Mononuclear cell (primary cell): ENCODE data around the gene MARK1. TPM values are rescaled to one million over a fixed set of nuclear protein-coding genes. Genes with fewer than 3 reads are reported as not detected.
"Not testable (repeated sequence)": the region's sequence is repeated elsewhere in the genome, so short reads cannot be mapped to it uniquely, and the experiment has no call there.

Experiments
- H3K27me3 ChIP-seq: 2 replicates; pipeline ENCODE4 v1.6.0; 2011; ENCODE audit warnings: low read length, control low read depth; ENCODE audit not compliant: insufficient read depth
- H3K4me1 ChIP-seq: 2 replicates; pipeline ENCODE4 v1.5.1; 2011; ENCODE audit warnings: mild to moderate bottlenecking, low read length, control low read depth; ENCODE audit not compliant: insufficient read depth
- H3K4me3 ChIP-seq: 2 replicates; pipeline ENCODE4 v1.5.1; 2011; ENCODE audit warnings: mild to moderate bottlenecking, low read length, moderate library complexity
- H3K9me3 ChIP-seq: 2 replicates; pipeline ENCODE4 v1.5.1; 2011; ENCODE audit warnings: low read depth, mild to moderate bottlenecking, control low read depth, low read length
- total RNA-seq: library from RNA; depleted of rRNA; stranded (reverse); fragments of >200 nt; gene quantifications from one replicate; pipeline ENCODE4 v1.2.3, GENCODE V29; 2012

The MARK1 gene
- total RNA-seq, 1 donor, result under 0.01 TPM

DNA sequence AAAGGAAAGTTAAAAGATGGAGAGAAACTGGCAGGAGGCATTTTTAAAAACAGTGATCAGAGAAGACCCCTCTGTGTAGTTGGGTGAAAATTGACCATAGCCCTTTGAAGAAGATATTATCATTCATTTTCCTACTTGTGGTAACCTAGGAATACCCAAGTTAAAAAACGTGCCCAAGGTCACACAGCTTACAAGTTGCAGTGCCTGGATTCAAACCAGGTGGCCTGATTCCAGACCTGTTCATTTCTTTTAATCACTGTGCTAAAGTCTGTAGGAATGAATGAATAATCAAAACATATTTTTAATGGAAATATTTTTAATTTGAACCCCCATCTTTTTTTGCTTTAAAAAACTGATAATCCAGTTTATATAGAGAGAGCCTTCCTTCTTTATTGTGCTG is 35.6 kb downstream of the MARK1 start:
- Histone ChIP-seq H3K27me3 (no peaks in the 10 kb centered on the region), H3K9me3 (no peaks in the 10 kb centered on the region), H3K4me1 (no peaks in the 10 kb centered on the region), H3K4me3 (no peak overlapping the region)

DNA sequence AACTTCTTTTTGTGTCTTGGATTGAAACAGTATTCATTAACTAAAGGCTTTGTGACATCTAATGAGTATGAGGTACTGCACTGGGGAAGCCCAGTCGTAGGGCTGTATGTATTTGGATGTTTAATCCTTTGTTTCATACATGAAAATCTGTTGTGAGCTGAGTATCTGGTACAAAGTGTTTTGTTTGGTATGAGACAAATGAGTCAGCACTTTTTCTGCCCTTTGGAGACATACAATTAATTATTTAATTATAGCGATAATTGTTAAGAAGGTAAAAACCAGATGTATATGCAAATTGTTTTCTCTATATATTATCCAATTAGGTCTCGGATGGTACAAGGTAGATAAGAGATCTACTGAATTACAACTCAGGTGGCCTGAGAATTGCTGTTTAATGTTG is 36.3 kb downstream of the MARK1 start:
- Histone ChIP-seq H3K4me3 (no peak overlapping the region), H3K9me3 (no peaks in the 10 kb centered on the region), H3K4me1 (no peaks in the 10 kb centered on the region), H3K27me3 (no peaks in the 10 kb centered on the region)

DNA sequence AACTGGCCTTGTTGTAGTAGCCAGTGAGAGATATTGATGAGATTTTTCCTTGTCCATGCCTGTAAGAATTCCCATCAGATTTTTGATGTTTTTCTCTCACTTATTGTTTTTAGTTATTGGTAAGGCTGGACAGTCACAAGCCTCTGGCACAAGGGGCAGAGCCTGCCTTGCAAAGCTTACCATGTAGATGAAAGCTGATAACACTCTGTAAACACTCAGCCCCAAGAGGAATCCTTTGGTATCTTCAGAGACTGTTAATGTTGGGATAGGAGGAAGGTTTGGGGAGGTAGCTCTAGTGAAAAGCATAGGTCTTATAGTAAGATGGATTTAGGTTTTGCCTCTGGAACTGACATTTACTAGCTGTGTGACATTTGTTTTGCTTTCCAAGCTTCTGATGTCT is 37.7 kb downstream of the MARK1 start:
- H3K4me3 ChIP-seq, result no peak overlapping the region
- no peaks in the 10 kb centered on the region for H3K4me1 ChIP-seq
- no peaks in the 10 kb centered on the region for H3K9me3 ChIP-seq
- no peaks in the 10 kb centered on the region for H3K27me3 ChIP-seq

DNA sequence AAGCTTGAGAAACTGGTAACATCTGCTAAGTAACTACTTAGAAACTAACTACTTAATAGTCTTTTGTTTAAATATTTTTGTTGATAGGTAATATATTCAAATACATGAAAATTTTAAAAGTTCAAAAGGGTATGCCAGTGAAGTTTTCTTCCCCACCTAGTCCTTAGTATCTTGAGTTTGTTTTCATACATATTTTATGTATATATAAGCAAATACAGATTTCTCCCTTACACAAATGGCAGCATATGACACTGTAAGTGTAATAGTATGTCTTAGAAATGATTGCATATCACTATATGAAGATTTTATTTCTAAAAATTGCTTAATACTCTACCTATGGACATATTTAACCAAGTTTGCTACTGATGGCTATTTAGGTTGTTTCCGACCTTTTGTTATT is 38.9 kb downstream of the MARK1 start:
- Histone ChIP-seq H3K4me3 (no peak overlapping the region), H3K9me3 (no peaks in the 10 kb centered on the region), H3K27me3 (no peaks in the 10 kb centered on the region), H3K4me1 (no peaks in the 10 kb centered on the region)

DNA sequence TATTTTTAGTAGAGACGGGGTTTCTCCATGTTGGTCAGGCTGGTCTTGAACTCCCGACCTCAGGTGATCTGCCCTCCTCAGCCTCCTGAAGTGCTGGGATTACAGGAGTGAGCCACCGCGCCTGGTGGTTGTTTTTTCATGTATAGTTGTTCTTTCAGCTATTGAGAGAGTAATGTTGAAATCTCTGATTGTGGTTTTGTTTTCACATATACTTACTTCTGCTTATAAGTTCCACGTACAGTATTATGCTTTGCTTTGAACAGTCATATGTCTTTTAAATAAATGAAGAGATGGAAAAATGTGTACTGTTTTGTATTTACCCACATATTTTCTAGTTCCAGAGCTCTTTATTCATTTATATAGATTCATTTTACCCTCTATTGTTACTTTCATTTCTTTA is 44.5 kb downstream of the MARK1 start:
- peaks cover 16% of the 10 kb centered on the region for H3K9me3 ChIP-seq
- no peak overlapping the region for H3K4me3 ChIP-seq
- H3K27me3 ChIP-seq, result no peaks in the 10 kb centered on the region
- H3K4me1 ChIP-seq, result no peaks in the 10 kb centered on the region

DNA sequence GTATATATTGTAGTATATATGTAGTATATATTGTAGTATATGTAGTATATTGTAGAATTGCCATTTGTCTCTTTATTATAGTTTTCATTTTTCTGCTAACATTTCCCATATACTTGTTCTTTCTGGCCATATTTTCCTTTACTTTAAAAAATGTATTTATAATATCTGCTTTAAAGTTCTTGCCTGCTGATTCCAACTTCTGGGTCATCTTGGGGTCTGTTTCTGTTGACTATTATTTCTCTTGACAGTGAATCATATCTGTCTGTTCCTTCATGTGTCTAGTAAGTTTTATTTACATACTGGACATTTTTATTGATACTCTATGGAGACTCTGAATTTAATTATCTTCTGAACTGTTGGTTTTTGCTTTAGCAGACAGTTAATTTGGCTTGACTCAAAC is 45.9 kb downstream of the MARK1 start:
- peaks cover 16% of the 10 kb centered on the region for H3K9me3 ChIP-seq
- no peaks in the 10 kb centered on the region for H3K4me1 ChIP-seq
- no peaks in the 10 kb centered on the region for H3K27me3 ChIP-seq
- H3K4me3 ChIP-seq, result no peak overlapping the region

DNA sequence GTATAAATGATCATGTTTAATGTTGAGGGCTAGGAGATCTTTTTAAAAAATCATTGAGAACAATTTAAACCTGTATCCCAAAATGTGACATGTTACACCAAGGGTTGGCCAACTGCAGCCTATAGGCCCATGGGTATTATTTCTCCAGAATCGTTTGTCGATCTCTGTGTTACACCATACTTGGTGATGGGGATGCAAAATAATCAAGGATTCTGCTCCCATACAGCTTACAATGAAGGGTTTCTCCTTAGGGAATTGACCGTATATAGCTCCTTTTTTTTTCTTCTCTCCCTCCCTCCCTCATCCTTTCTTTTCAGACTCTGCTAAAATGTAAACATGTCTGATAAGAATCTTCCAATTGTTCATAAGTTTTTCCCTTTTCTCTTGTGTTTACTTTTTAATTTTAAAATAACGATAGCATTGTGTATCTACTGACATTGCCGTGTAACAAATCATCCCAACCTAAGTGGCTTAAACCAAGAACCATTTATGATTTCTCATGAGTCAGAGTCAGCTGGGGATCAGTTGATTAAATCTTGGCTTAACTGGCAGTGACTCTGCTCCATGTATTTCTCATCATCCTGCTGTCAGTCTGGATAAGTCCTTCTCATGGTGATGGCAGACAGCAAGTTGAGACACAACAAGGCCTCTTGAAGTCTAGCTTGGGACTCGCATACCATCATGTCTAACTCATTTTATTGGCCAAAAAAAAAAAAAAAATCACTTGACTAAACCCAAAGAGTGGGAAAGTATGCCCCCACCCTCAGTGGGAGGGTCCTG is 48.0 kb downstream of the MARK1 start:
- Histone ChIP-seq H3K9me3 (peaks cover 16% of the 10 kb centered on the region), H3K4me3 (no peak overlapping the region), H3K27me3 (no peaks in the 10 kb centered on the region), H3K4me1 (no peaks in the 10 kb centered on the region)

DNA sequence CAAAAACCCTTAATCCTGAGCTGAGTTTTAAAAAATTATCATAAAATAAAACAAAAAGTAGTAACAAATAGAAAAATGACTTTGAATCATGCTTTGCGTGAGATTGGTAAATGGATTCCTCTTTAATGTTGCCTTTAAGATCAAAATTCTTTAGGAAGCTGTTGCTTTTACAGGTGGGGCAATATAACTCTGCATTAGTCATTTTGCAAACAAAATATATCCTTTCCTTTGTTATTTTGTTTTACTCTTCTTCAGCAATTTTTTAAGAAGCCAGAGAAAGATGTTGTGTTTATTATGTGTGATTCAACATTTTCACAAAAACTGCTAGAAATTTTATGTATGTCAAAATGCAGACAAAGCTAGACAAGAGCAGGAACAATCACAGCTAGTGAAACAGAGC is 50.0 kb downstream of the MARK1 start:
- peaks cover 16% of the 10 kb centered on the region for H3K9me3 ChIP-seq
- H3K4me3 ChIP-seq, result no peak overlapping the region
- H3K27me3 ChIP-seq, result no peaks in the 10 kb centered on the region
- H3K4me1 ChIP-seq, result no peaks in the 10 kb centered on the region

DNA sequence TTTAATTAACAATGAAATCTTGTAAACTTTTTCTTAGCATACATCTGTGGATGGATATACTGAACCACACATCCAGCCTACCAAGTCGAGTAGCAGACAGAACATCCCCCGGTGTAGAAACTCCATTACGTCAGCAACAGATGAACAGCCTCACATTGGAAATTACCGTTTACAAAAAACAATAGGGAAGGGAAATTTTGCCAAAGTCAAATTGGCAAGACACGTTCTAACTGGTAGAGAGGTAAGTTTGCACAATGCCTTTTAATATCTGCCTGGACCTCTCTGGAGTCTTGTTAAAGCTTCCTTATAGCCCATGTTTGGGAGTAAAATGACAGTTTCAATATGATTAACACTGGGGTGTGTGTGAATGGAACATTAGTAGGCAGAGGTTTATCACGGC is 51.4 kb downstream of the MARK1 start:
- Histone ChIP-seq H3K4me1 (no peaks in the 10 kb centered on the region), H3K27me3 (no peaks in the 10 kb centered on the region), H3K4me3 (no peak overlapping the region), H3K9me3 (peaks cover 10% of the 10 kb centered on the region)

DNA sequence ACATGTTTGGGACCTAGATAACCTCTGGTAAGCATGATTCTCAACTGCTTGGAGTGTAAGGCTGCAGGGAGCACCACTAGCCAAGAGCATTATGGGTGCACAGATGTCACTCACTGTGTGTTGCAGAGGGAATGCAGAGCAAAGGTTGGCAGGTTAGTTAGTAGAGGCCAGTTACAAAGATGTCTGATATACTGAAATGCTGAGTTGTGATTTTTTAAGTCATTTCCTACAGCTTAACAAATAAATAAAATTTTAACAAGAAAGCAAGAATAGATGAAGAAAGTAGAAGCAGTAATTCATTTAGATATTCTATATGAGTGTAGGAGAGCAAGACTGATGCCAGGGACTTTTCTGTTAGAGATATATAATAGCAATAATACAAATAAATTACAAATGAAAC is 64.8 kb downstream of the MARK1 start:
- no peak overlapping the region for H3K4me3 ChIP-seq
- no peaks in the 10 kb centered on the region for H3K27me3 ChIP-seq
- H3K9me3 ChIP-seq, result no peaks in the 10 kb centered on the region
- H3K4me1 ChIP-seq, result no peaks in the 10 kb centered on the region

DNA sequence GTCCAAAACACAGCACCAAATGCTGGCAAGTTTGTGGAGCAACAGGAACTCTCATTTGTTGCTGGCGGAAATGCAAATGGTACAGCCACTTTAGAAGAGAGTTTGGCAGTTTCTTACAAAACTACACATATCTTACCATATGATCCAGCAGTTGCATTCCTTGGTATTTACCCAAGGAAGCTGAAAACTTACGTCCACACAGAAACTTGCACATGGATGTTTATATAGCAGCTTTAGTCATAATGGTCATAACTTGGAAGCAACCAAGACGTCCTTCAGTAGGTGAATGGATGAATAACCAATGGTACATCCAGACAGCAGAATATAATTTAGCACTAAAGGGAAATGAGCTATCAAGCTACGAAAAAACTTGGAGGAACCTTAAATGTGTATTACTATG is 66.4 kb downstream of the MARK1 start:
- Histone ChIP-seq H3K4me3 (no peak overlapping the region), H3K27me3 (no peaks in the 10 kb centered on the region), H3K4me1 (no peaks in the 10 kb centered on the region), H3K9me3 (no peaks in the 10 kb centered on the region)

DNA sequence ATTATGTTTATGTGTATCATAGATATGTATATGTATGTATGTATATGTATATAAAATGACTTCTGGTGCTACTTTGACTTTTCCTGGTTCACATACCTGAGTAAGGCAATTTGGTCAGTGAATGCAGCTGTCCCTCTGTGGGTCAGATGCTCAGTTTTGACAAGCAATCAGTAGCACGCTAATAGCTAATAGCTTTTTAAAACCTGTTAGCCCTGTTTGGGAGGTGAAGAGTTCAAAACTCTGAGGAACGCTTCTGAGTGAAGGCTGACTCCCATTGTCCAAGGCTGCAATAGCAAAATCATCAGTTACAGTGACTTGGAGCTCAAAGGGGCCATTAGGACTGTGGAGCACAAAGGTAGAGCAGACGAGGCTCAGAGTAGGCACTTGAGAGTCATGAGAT is 67.2 kb downstream of the MARK1 start:
- no peaks in the 10 kb centered on the region for H3K27me3 ChIP-seq
- H3K4me1 ChIP-seq, result no peaks in the 10 kb centered on the region
- no peak overlapping the region for H3K4me3 ChIP-seq
- no peaks in the 10 kb centered on the region for H3K9me3 ChIP-seq

DNA sequence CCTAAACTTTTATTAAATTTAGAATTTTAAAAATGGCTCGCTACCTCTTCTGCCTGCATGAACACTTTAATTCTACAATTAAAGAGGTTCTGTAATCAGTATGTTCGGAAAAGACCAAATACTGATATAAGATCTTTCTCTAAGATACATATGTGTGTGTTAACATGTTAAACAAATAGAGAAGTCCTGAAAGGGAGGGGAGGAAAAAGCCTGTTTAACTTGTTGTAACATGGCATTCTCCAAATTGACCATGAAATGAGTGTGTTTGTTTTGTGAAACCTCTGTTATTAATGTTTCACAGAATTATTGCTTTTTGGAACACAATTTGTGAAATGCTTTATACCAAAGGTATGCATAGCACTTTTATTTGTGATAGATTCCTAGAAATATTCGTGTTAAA is 77.0 kb downstream of the MARK1 start:
- H3K27me3 ChIP-seq, result no peaks in the 10 kb centered on the region

DNA sequence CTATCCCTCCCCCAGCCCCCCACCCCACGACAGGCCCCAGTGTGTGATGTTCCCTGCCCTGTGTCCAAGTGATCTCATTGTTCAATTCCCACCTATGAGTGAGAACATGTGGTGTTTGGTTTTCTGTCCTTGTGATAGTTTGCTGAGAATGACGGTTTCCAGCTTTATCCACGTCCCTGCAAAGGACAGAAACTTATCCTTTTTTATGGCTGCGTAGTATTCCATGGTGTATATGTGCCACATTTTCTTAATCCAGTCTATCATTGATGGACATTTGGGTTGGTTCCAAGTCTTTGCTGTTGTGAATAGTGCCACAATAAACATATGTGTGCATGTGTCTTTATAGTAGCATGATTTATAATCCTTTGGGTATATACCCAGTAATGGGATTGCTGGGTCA is 77.7 kb downstream of the MARK1 start:
- not testable (repeated sequence) for H3K4me1 ChIP-seq, H3K4me3 ChIP-seq, H3K9me3 ChIP-seq, H3K27me3 ChIP-seq

More for the DNA sequence above, 77.0 kb downstream of the MARK1 start:
- H3K4me3 ChIP-seq, result no peak overlapping the region
- H3K4me1 ChIP-seq, result no peaks in the 10 kb centered on the region
- no peaks in the 10 kb centered on the region for H3K9me3 ChIP-seq

DNA sequence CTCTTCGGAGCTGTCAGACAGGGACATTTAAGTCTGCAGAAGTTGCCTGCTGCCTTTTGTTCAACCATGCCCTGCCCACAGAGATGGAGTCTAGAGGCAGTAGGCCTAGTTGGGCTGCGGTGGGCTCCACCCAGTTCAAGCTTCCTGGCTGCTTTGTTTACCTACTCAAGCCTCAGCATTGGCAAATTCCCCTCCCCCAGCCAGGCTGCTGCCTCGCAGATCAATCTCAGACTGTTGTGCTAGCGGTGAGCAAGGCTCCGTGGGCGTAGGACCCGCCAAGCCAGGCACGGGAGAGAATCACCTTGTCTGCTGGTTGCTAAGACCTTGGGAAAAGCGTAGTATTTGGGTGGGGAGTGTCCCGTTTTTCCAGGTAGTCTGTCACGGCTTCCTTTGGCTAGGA is 83.2 kb downstream of the MARK1 start:
- H3K27me3 ChIP-seq, H3K9me3 ChIP-seq, H3K4me3 ChIP-seq, H3K4me1 ChIP-seq: not testable (repeated sequence)

DNA sequence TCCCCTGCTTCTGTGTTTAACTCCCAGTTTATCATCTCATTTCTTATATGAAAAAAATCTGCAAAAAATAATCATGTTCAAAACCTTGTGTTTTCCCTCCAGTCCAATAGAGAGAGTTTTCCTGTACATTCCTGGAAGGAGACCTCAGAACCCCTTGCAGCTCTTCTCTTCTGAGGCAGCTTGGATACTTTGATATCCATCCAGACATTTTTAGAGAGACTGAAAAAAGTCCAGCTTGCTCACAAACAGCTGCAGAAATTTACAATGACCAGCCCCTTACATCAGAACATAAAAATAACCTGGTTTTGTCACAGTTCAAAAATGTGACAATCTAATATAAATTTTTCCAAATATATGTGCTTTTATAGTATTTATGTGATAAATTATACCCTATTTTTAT is 88.9 kb downstream of the MARK1 start:
- Histone ChIP-seq H3K27me3 (no peaks in the 10 kb centered on the region), H3K9me3 (no peaks in the 10 kb centered on the region), H3K4me1 (no peaks in the 10 kb centered on the region), H3K4me3 (no peak overlapping the region)
